IMR-90 (cell line): ENCODE measurements around the gene OTULINL. TPM values are rescaled to one million over a fixed set of nuclear protein-coding genes. Genes with fewer than 3 reads are reported as not detected.
A peak's percentile ranks its signal among the peaks of the same experiment; 100 is the strongest.

Source experiments
- ATAC-seq: fragments of 200-7000 bp; cut with Tn5 transposase; 2 replicates; pipeline ENCODE4 v1.9.1; 2020; ENCODE audit warnings: low read depth, mild to moderate bottlenecking, moderate library complexity
- BruUV-seq: library from RNA; stranded (reverse); fragments of 400-500 nt; replicated peaks from 2 replicates; lab custom pipeline; 2021; lab: Mats Ljungman, UMichigan
- CTCF ChIA-PET: fragments of 300-600 bp; formaldehyde crosslinking; extraction: SDS; loops from one replicate; lab custom pipeline; 2021; ENCODE audit warnings: antibody characterized with exemption; lab: Yijun Ruan, JAX
- POLR2A ChIA-PET: fragments of 300-600 bp; sonication (Branson Sonifier 250); formaldehyde crosslinking; loops from one replicate; lab custom pipeline; 2022; ENCODE audit warnings: antibody characterized with exemption; ENCODE audit not compliant: unreplicated experiment; lab: Charles Lee
- DNase-seq: peaks from one replicate; pipeline ENCODE4 v3.0.0; 2013
- H2AFZ ChIP-seq: replicated peaks from 2 replicates; pipeline ENCODE3; 2013; ENCODE audit warnings: low read length, mild to moderate bottlenecking; ENCODE audit not compliant: poor library complexity
- H2AK5ac ChIP-seq: 2 replicates; pipeline ENCODE4 v1.6.1; 2013; ENCODE audit warnings: low read depth, low read length, inconsistent platforms
- H2AK9ac ChIP-seq: replicated peaks from 2 replicates; pipeline ENCODE3; 2013; ENCODE audit warnings: mild to moderate bottlenecking, low read depth, low read length, moderate library complexity; ENCODE audit not compliant: poor library complexity
- H2BK120ac ChIP-seq: 2 replicates; pipeline ENCODE4 v1.6.1; 2013; ENCODE audit warnings: low read depth, low read length, inconsistent platforms
- H2BK15ac ChIP-seq: 3 replicates; pipeline ENCODE4 v1.6.1; 2013; ENCODE audit warnings: low read depth, low read length, inconsistent platforms
- H2BK20ac ChIP-seq: 2 replicates; pipeline ENCODE4 v1.6.1; 2013; ENCODE audit warnings: low read depth, mild to moderate bottlenecking, inconsistent platforms, low read length, moderate library complexity
- H2BK5ac ChIP-seq: 2 replicates; pipeline ENCODE4 v1.6.1; 2013; ENCODE audit warnings: mild to moderate bottlenecking, low read depth, low read length, inconsistent platforms; ENCODE audit not compliant: poor library complexity, severe bottlenecking
- H3K14ac ChIP-seq: replicated peaks from 2 replicates; pipeline ENCODE4 v1.6.1; 2013; ENCODE audit warnings: low read depth, low read length, inconsistent platforms
- H3K18ac ChIP-seq: 2 replicates; pipeline ENCODE4 v1.6.1; 2013; ENCODE audit warnings: low read depth, low read length, control low read depth
- H3K23ac ChIP-seq: 2 replicates; pipeline ENCODE4 v1.6.1; 2013; ENCODE audit warnings: low read depth, low read length, inconsistent platforms
- H3K27ac ChIP-seq: 2 replicates; pipeline ENCODE4 v1.5.1; 2013; ENCODE audit warnings: mild to moderate bottlenecking, control low read depth, low read length; ENCODE audit not compliant: insufficient read depth
- H3K27me3 ChIP-seq: 2 replicates; pipeline ENCODE4 v1.6.1; 2013; ENCODE audit warnings: low read length; ENCODE audit not compliant: control insufficient read depth, insufficient read depth
- H3K36me3 ChIP-seq: 2 replicates; pipeline ENCODE4 v1.6.1; 2013; ENCODE audit warnings: low read length, mixed read lengths; ENCODE audit not compliant: control insufficient read depth, insufficient read depth
- H3K4ac ChIP-seq: 2 replicates; pipeline ENCODE4 v1.6.1; 2013; ENCODE audit warnings: low read depth, low read length, inconsistent platforms
- H3K4me1 ChIP-seq: 2 replicates; pipeline ENCODE4 v1.6.1; 2013; ENCODE audit warnings: low read length, mixed read lengths; ENCODE audit not compliant: control insufficient read depth, insufficient read depth
- H3K4me2 ChIP-seq: 2 replicates; pipeline ENCODE4 v1.6.1; 2013; ENCODE audit warnings: low read depth, mild to moderate bottlenecking, control low read depth, low read length, moderate library complexity
- H3K4me3 ChIP-seq: 2 replicates; pipeline ENCODE4 v1.5.1; 2013; ENCODE audit warnings: low read depth, mild to moderate bottlenecking, control low read depth, low read length, moderate library complexity; ENCODE audit not compliant: insufficient read depth
- H3K56ac ChIP-seq: 2 replicates; pipeline ENCODE4 v1.6.1; 2013; ENCODE audit warnings: low read length, inconsistent platforms; ENCODE audit not compliant: insufficient read depth; ENCODE audit errors: extremely low read depth
- H3K79me1 ChIP-seq, 2 experiments: 2 replicates each; pipeline ENCODE4 v1.6.1; 2013; ENCODE audit warnings: low read length in 2 of 2, inconsistent platforms in 1 of 2, low read depth in 1 of 2
- H3K9ac ChIP-seq: 2 replicates; pipeline ENCODE4 v1.6.1; 2013; ENCODE audit warnings: low read depth, low read length, control low read depth
- H3K9me1 ChIP-seq: 2 replicates; pipeline ENCODE4 v1.6.1; 2013; ENCODE audit warnings: low read length, inconsistent platforms; ENCODE audit not compliant: insufficient read depth
- H3K9me3 ChIP-seq: 2 replicates; pipeline ENCODE4 v1.6.1; 2013; ENCODE audit warnings: low read length; ENCODE audit not compliant: control insufficient read depth, insufficient read depth
- H4K20me1 ChIP-seq: 2 replicates; pipeline ENCODE4 v1.6.1; 2013; ENCODE audit warnings: low read length, inconsistent platforms; ENCODE audit not compliant: insufficient read depth
- H4K5ac ChIP-seq: 2 replicates; pipeline ENCODE4 v1.6.1; 2013; ENCODE audit warnings: mild to moderate bottlenecking, low read depth, low read length, control low read depth
- H4K8ac ChIP-seq, 2 experiments: 2 replicates each; pipeline ENCODE4 v1.6.1; 2013; ENCODE audit warnings: low read depth in 2 of 2, low read length in 2 of 2, control low read depth in 1 of 2, inconsistent platforms in 1 of 2
- H4K91ac ChIP-seq: 2 replicates; pipeline ENCODE4 v1.6.1; 2013; ENCODE audit warnings: low read depth, low read length, inconsistent platforms; ENCODE audit not compliant: insufficient read depth
- BHLHE40 ChIP-seq: fragments of 150-350 bp; IDR thresholded peaks from 2 replicates; pipeline ENCODE4 v1.6.1; 2016; ENCODE audit warnings: mild to moderate bottlenecking, low read depth, low read length
- CEBPB ChIP-seq: IDR thresholded peaks from 2 replicates; pipeline ENCODE4 v1.6.1; 2012; ENCODE audit warnings: low read depth, low read length, improper control_type of control experiment
- WGBS, 2 experiments: methylation state at CpG; one replicate each; pipeline versions ENCODE4 v1.1.5 to v1.1.7; 2013; ENCODE audit warnings: missing lambda C conversion rate in 2 of 2; ENCODE audit not compliant: insufficient read length in 1 of 2; ENCODE audit errors: extremely low coverage in 2 of 2; 5-methylcytosine and 5-hydroxymethylcytosine counted together
- dilution Hi-C: fragments of 300-500 bp; cut with HindIII; formaldehyde crosslinking; loops from one replicate; pipeline ENCODE4 v1.14.3; 2018; ENCODE audit warnings: low sequenced_read_pairs; ENCODE audit not compliant: unreplicated experiment
- in situ Hi-C: fragments of 300-500 bp; cut with MboI; formaldehyde crosslinking; loops from 3 replicates; pipeline ENCODE4 v1.14.3; 2019; ENCODE audit warnings: low sequenced_read_pairs, inconsistent platforms, mixed read lengths
- intact Hi-C: fragments of 100-400 bp; cut with micrococcal nuclease; formaldehyde crosslinking; loops from 2 replicates; pipeline ENCODE4 v1.10.0; 2022
- polyA plus RNA-seq, 3 experiments: library from polyadenylated mRNA; depleted of rRNA; stranded (reverse); fragments of >200 nt; gene quantifications; 2 replicates each; pipeline ENCODE4 v1.2.3, GENCODE V29; 2012; ENCODE audit warnings: low replicate concordance in 1 of 3
- total RNA-seq: library from RNA; depleted of rRNA; stranded (reverse); fragments of >200 nt; gene quantifications from 2 replicates; pipeline ENCODE4 v1.2.3, GENCODE V29; 2012

The OTULINL gene
- total and polyA plus RNA-seq, 2 of the 4 experiments (the other 2 are of a cell fraction) = 0.09 to 0.18 TPM

DNA sequence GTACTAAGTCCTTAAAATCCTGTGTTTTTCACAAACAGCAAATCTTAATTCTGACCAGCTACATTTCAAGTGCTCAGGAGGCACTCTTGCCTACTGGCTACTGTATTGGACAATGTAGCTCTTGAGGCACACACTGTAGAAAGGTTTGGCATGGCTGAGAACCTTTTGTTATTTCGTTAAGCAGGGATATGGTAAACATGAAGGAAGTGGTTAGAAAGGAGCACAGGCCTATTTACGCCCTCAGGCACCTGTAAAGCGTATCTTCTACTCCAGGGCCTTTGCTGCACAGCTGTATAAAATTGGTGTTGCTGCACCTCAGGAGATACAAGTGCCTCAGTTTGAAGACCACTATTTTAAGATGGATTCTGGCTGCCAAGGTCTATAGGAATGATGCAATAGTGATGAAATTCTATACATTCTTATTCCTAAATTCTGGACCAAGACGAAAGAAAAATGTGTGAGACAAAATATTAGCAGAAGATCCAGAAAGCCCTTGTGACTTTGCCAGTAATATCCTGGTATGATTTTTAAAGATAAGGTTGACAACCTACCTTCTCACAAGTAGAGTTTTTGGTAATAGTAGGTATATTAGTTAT, 73.7 kb downstream of the OTULINL start:
- Histone ChIP-seq H2BK120ac (no peak overlapping the region), H4K8ac (no peak overlapping the region), H4K20me1 (peaks cover 3% of the 10 kb centered on the region; the same call in 1 of the 2 replicates), H3K4ac (no peak overlapping the region), H2BK15ac (no peak overlapping the region), H2AK5ac (no peak overlapping the region), H3K27me3 (peaks cover 18% of the 10 kb centered on the region), H3K4me1 (no peaks in the 10 kb centered on the region; the same call in 1 of the 2 replicates), H2AK9ac (no peak overlapping the region), H4K5ac (no peak overlapping the region), H2BK20ac (no peak overlapping the region), H3K23ac (no peak overlapping the region), H3K9me3 (no peaks in the 10 kb centered on the region), H3K27ac (no peak overlapping the region), H3K4me2 (no peak overlapping the region), H3K56ac (no peak overlapping the region), H3K14ac (no peak overlapping the region), H3K9ac (no peak overlapping the region), H3K79me1 (no peaks in the 10 kb centered on the region), H2AFZ (no peak overlapping the region), H2BK5ac (no peak overlapping the region), H3K9me1 (peaks cover 3% of the 10 kb centered on the region; the same call in 1 of the 2 replicates), H3K36me3 (no peaks in the 10 kb centered on the region), H4K91ac (no peak overlapping the region), H3K4me3 (no peak overlapping the region), H3K18ac (no peak overlapping the region)
- POLR2A ChIA-PET = interaction anchor here (0.6 kb wide), 1 partner anchor 262 kb away, joined by 8 read pairs; no protein-coding TSS in a partner anchor
- no peak for TF ChIP-seq BHLHE40
- TF ChIP-seq CEBPB = peak; percentile 57
- in situ Hi-C loops (loop anchor here (25.0 kb wide), 2 partner anchors 543 to 668 kb away; no protein-coding TSS in a partner anchor), dilution Hi-C loops (no loop called here), intact Hi-C loops (no loop called here)
- DNase-seq (no peak), ATAC-seq (no peak)
- CTCF ChIA-PET = no interaction called here
- no CpG with 5 or more reads among the region's 4 CpGs for WGBS, 2 experiments
- no TSS peak for BruUV-seq
